ENCODE measurements around the gene CEP112.

Gene CEP112

GRCh38 chr17:66094727-66095126, 97.2 kb downstream of the CEP112 start:
- no peaks in the 10 kb centered on the region for H3F3A ChIP-seq (ENCODE audit: insufficient read depth, low read length)
- H3K9me3 ChIP-seq (replicated peaks; ENCODE audit: insufficient read depth, low read length) = no peaks in the 10 kb centered on the region
- H3K4me1 ChIP-seq (ENCODE audit: low read length) = no peaks in the 10 kb centered on the region
- H3K27me3 ChIP-seq (replicated peaks; ENCODE audit: insufficient read depth, low read length) = no peaks in the 10 kb centered on the region
- H4K20me1 ChIP-seq (ENCODE audit: insufficient read depth, low read length) = no peaks in the 10 kb centered on the region
- no peak overlapping the region for H3K4me2 ChIP-seq (ENCODE audit: low read depth, low read length)
- no peak overlapping the region for H2AFZ ChIP-seq (ENCODE audit: low read length)
- no peak for TF ChIP-seq EZH2phosphoT487 (IDR thresholded peaks at IDR 0.05; ENCODE audit: low read length)
- no peak for TF ChIP-seq EZH2 (optimal IDR thresholded peaks at IDR 0.05; ENCODE audit: low read depth, low read length)
- TF ChIP-seq CTCF (IDR thresholded peaks at IDR 0.05; ENCODE audit: low read length) = no peak
- no peak overlapping the region for H3K9ac ChIP-seq (ENCODE audit: low read length)
- H3K4me3 ChIP-seq (ENCODE audit: low read length) = no peak overlapping the region
- no peak for DNase-seq
- no peaks in the 10 kb centered on the region for H3K79me2 ChIP-seq (ENCODE audit: low read length)
- no peaks in the 10 kb centered on the region for H3K9me2 ChIP-seq (replicated peaks; ENCODE audit: insufficient read depth, low read length)
- no peaks in the 10 kb centered on the region for H3K36me3 ChIP-seq (replicated peaks; ENCODE audit: insufficient read depth, low read length)
- no peak overlapping the region for H3K27ac ChIP-seq (ENCODE audit: low read length)

GRCh38 chr17:66091445-66092080, 100.4 kb downstream of the CEP112 start:
- Histone ChIP-seq H3K4me1 (ENCODE audit: low read length) (no peaks in the 10 kb centered on the region), H3F3A (ENCODE audit: insufficient read depth, low read length) (no peaks in the 10 kb centered on the region), H3K9me2 (replicated peaks; ENCODE audit: insufficient read depth, low read length) (no peaks in the 10 kb centered on the region), H3K36me3 (replicated peaks; ENCODE audit: insufficient read depth, low read length) (no peaks in the 10 kb centered on the region), H3K27me3 (replicated peaks; ENCODE audit: insufficient read depth, low read length) (no peaks in the 10 kb centered on the region), H3K4me3 (ENCODE audit: low read length) (no peak overlapping the region), H3K27ac (ENCODE audit: low read length) (no peak overlapping the region), H4K20me1 (ENCODE audit: insufficient read depth, low read length) (no peaks in the 10 kb centered on the region), H3K4me2 (ENCODE audit: low read depth, low read length) (no peak overlapping the region), H2AFZ (ENCODE audit: low read length) (no peak overlapping the region), H3K9ac (ENCODE audit: low read length) (no peak overlapping the region), H3K9me3 (replicated peaks; ENCODE audit: insufficient read depth, low read length) (no peaks in the 10 kb centered on the region), H3K79me2 (ENCODE audit: low read length) (no peaks in the 10 kb centered on the region)
- TF ChIP-seq CTCF (IDR thresholded peaks at IDR 0.05; ENCODE audit: low read length) = no peak
- no peak for TF ChIP-seq EZH2 (optimal IDR thresholded peaks at IDR 0.05; ENCODE audit: low read depth, low read length)
- TF ChIP-seq EZH2phosphoT487 (IDR thresholded peaks at IDR 0.05; ENCODE audit: low read length) = no peak
- no peak for DNase-seq

- Histone ChIP-seq H3K9ac (ENCODE audit: low read length) (no peak overlapping the region), H4K20me1 (ENCODE audit: insufficient read depth, low read length) (no peaks in the 10 kb centered on the region), H2AFZ (ENCODE audit: low read length) (no peak overlapping the region), H3K9me2 (replicated peaks; ENCODE audit: insufficient read depth, low read length) (no peaks in the 10 kb centered on the region), H3K79me2 (ENCODE audit: low read length) (no peaks in the 10 kb centered on the region), H3K4me1 (ENCODE audit: low read length) (no peaks in the 10 kb centered on the region), H3F3A (ENCODE audit: insufficient read depth, low read length) (no peaks in the 10 kb centered on the region), H3K4me2 (ENCODE audit: low read depth, low read length) (no peak overlapping the region), H3K27me3 (replicated peaks; ENCODE audit: insufficient read depth, low read length) (no peaks in the 10 kb centered on the region), H3K9me3 (replicated peaks; ENCODE audit: insufficient read depth, low read length) (no peaks in the 10 kb centered on the region), H3K27ac (ENCODE audit: low read length) (no peak overlapping the region), H3K36me3 (replicated peaks; ENCODE audit: insufficient read depth, low read length) (no peaks in the 10 kb centered on the region), H3K4me3 (ENCODE audit: low read length) (no peak overlapping the region)
- TF ChIP-seq EZH2 (optimal IDR thresholded peaks at IDR 0.05; ENCODE audit: low read depth, low read length) (no peak), EZH2phosphoT487 (IDR thresholded peaks at IDR 0.05; ENCODE audit: low read length) (no peak), CTCF (IDR thresholded peaks at IDR 0.05; ENCODE audit: low read length) (no peak)
- no peak for DNase-seq
Measured at GRCh38 chr17:66089764-66090163, 102.2 kb downstream of the CEP112 start.

All from MM.1S (cell line).